NCI-H1092 (cell line): ENCODE results near the gene INVS.
A peak's percentile ranks its signal among the peaks of the same experiment; 100 is the strongest.
"Not testable (repeated sequence)": the region's sequence is repeated elsewhere in the genome, so short reads cannot be mapped to it uniquely, and the experiment has no call there.

Source experiments
- DNase-seq: peaks from one replicate; lab custom pipeline; 2025; lab: John Stamatoyannopoulos, UW

The INVS gene

DNA sequence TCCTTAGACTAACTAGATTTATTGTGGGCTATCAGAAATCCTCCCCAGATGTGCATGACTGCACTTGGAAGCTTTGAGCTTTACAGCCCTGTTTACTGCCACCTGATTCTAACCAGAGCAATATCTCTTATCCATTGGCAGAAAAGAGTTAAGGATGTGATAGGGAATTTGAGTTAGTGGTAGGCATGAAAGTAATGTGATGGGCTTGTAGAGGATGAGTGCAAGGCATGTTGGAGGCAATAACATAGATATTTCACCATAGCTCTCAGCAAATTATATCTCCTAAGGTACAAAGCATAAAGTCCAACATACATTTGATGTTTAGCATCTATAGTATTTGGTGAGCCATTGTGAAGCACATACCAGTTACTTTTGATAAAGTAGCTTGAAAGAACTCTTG, 103.8 kb downstream of the INVS start:
- no peak for DNase-seq

DNA sequence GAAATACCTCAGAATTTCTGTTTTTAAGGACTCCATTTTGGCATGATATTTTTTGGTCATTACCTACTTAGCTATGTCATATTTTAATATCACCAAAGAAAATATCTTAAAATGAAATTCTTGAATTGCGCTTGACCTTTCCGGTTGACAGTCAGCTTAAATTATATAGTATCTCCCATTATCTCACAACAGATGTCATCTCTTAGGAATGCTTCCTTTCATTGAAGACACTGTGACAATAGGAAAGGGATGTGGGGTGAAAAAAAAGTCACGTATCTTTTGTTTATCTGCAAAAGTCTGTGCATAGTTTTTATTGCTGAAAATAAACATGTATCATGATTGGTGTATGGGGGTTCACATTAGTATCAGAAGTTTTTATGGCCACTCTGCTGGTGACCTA, 105.8 kb downstream of the INVS start:
- no peak for DNase-seq

DNA sequence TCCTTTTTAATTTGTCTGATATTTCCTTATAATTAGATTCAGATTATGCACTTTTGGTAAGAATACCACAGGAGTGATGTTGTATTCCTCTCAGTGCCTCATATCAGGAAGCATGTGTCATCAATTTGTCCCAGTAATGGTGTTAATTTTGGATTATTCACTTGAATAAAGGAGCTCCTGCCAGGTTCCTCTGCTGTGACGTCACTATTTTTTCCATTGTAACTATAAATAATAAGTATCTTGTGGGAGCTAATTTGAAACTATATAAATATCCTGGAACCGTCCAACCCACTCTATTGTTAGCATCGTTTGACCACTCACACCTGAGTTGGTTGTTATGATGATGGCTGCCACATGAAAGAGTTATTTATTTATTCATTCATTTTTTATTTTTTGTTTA, 107.9 kb downstream of the INVS start:
- no peak for DNase-seq

DNA sequence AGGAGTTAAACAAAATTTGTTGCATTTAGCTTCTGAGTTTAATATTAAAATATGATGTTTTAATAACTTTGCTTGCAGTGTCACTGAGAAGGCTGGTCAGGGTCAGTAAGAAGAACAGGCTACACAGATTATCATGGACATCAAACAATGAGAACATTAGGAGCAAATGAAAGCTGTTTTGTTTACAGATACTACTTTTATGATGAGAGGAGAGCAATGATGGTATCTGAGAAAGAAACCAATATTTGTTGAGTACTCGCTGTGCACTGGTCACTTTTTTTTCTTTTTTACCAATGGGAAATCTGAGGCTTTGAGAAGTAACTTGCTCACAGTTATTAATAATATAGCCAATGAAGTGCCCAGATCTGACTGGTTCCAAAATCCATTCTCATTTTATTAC, 109.6 kb downstream of the INVS start:
- no peak for DNase-seq

DNA sequence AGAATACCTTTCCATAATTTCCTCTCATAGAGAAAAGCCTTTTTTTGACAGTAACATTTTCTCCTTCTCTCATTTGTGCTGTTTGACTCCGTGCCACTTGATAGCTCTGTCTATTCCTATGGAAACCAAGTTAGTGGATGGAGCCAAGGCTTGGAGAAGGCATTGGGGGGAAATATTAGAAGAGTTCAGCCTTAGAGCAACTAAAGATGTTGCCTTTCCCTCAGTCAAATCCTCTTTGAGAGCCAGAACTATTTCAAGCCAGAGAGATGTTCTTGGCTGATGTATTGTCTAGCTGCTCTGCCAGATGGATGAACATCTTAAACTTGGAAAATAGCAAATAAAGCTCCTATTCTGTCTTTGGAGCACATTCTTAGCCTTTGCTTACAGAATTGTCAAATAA, 112.4 kb downstream of the INVS start:
- DNase-seq: no peak

DNA sequence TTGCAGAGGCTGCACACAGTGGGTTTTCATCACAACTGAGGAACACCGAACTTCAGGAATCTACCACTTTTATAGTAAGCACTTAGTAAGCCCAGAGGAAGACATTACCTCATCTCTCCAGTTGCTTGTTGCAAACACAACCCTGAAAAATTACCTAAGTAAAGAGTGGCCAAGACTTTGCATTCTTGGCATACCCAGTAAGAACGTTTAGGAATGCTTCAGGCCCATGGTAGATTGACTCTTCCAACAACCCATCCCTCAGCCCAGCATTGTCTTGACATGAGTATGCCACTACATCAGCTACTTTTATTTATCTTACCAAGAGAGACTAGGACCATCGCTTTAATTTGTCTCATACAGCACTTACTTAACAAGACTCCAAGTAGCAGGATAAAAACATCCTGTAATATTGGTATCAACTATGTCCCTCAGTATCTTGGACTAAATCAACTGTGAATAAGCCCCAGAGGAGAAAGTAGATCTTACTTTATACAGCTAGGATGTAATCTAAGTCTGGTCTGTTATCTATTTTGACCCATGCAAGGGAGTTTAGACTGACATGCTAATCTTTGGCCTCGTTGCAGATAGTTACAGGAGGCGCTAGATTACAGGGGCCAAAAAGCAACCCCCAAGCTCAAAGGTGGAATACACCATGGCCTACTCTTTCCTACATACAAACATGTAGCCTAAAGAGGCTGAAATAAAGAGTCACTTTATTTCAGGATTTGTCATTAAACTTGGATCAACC, 114.9 kb downstream of the INVS start:
- DNase-seq: no peak

DNA sequence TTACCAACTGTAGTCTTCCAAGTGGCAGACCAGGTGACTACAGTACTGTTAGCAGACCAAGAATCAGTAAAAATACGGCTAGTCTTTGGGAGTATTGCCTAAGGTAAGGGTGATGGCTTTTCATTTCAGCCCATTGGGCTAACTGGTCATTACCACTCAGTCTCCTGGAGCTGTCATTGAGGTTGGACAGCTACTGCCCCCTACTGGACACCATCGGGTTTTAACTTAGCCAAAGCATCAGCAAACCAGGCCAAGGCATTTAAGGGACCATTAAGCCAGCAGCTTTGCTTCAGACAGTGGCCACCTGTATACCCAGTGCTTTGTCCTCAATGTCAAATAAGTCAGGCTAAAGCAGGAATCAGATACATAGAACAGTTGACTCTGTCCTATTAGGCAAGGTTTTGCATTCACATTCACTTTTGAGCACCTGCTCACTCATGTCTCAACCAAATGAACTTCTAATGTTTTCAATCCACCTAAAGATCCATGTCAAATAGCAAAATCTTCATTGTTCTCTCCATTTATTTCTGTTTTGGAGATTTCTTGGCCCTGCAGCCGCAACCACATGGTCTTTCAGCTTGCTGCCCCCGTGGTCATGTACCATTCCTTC, 117.2 kb downstream of the INVS start:
- DNase-seq: peak; percentile 1

DNA sequence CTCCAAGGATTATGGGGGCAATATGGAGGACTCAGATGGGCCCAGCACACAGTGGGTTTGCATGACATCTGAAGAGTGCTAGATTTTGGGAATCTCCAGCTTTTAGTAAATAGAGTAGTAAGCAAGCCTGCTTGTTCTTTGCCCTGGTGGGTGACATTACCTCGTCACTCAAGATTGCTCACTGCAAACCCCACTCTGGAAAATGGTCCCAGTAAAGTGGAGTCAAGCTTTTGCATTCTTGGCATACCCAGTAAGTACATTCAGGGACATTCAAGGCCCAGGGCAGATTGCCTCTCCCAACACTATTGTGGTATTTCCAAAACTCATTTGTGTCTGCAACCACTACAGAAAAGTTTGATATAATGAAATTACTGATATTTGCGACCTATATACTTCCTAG, 118.5 kb downstream of the INVS start:
- DNase-seq: no peak

DNA sequence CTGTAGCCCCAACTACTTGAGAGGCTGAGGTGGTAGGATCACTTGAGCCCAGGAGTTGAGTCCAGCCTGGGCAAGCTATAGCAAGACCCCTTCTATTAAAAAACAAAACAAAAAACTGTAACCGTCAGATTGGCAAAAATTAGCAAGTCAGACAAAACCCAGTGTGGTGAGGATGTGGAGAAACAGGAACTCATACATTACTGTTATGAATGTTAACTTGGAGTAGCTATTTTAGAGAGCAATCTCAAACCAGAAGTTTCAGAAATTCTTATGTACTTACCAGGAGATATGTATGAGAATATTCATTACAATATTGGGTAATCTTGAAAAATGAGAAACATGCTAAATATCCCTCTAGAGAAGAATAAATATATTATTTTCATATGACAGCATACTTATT, 120.3 kb downstream of the INVS start:
- no peak for DNase-seq

DNA sequence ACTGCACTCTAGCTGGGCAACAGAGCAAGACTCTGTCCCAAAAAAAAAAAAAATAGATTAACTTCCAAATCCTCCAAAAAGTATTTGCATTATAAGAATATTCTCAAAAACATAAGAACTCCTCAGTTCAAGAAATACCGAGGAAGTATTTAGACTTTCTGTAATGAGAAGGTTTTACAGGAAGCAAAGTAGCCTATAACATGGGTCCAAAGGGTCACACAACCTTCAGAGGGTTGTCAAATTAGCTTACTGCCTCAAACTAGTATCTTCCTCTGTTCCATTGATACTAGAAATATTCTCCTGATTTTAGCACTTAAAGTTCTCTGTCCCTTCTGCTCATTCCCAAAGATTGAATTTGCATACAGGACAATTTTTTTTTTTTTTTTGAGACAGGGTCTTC, 121.9 kb downstream of the INVS start:
- DNase-seq: no peak

DNA sequence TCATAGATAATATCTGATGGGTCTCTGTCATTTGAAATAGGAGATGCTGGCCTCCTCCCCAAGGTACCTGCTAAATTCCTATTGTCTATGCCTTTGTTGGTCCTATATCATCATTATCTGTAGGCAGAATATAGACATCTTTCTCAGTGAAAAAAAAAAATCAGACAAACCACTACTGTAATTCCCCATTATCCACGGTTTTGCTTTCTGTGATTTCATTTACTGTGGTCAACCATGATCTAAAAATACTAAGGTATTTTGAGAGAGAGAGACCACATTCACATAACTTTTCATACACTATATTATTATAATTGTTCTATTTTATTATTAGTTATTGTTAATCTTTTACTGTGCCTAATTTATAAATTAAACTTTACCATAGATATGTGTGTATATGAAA, 122.5 kb downstream of the INVS start:
- DNase-seq: no peak

DNA sequence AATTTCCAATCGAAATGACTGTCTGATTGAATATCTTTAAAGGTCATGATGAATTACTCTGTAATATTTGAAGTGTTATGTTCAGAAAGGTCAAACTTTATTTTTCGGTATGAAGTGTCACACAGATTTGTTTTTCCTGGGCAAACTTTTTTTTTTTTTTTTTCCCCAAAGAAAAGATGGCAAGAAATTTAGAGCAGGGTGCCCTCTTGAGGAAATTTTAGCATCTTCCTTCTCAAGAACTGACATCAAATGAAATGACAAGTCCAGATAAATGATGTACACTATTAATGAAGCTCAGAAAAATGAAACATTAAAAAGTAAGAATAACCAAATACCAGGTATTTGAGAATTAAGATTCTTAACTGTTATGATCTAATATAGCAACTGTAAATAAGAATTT, 123.6 kb downstream of the INVS start:
- DNase-seq: no peak

DNA sequence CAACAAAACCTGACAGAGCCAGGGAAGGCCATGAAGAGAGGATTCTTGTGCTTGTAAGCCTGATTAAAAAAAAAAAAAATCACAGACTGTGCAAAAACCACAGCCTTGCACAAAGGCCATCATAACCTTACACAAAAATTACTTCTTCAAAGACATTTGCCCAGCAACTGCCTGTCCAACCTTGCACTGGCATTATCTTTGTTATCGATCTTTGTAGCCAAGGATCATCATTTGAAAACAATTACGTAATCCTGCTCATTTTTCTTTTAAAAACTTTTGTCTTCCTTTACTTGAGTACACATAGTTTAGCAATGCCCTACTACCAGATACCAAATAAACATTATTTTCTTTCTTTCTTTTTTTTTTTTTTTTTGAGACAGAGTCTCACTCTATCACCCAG, 128.6 kb downstream of the INVS start:
- DNase-seq: no peak

DNA sequence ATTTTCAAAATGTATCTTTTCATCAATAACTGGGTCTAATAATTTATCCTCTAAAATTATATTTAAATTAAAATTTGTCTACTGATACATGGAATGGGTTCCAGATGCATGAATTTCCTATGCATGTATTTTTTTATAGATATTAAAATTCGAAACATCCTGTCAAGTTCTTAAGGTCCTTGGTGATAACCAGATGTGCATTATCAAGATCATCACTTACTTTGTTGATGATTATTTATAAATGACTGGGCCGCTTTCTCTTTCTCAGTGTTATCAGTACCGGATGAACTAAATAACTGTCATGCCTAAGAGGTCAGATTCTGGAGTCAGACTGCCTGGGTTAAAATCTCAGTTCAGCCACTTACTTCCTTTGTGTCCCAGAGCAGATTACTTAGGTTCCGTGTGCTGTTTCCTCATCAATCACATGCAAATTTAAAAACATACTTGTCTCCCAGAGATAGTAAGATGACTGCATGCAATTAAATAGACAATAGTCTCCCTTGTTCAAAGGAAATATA, 129.4 kb downstream of the INVS start:
- DNase-seq: no peak

DNA sequence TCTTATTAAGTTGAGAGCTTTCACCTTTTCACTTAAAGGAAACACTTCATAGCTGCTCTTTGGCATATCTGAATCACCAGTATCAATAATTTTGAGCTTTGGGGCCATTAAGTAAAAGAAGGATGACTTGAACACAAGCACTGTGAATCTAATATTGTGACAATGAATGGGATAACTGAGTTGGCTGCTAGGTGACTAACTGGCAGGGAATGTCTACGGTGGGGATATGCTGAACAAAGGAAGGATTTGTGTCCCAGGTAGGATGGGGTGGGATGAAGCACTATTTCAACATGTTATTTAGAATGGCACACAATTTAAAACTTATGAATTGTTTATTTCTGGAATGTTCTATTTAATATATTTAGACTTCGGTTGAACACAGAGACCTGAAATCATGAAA, 130.1 kb downstream of the INVS start:
- DNase-seq: no peak

DNA sequence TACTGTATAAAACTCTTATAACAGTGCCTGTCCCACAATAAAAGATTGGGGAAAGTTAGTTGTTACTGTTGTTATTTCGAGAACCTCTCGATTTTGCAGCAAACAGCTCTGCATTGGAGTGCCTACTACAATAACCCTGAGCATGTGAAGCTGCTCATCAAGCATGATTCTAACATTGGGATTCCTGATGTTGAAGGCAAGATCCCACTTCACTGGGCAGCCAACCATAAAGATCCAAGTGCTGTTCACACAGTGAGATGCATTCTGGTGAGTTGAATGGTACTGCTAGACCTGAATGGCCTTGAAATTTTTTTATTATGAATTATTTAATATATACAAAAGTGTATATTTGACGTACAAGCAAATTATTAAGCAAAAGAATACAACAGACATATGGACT, 130.5 kb downstream of the INVS start:
- DNase-seq: peak; percentile 11

DNA sequence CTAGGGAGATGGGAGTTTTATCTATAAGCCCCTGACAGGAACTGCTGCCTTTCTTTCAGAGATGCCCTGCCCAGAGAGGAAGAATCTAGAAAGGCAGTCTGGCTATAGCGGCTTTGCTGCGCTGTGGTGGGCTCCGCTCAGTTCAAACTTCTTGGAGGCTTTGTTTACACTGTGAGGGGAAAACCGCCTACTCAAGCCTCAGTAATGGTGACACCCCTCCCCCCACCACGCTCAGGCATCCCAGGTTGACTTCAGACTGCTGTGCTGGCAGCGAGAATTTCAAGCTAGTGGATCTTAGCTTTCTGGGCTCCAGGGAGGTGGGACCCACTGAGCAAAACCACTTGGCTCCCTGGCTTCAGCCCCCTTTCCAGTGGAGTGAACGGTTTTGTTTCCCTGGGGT, 137.9 kb downstream of the INVS start:
- not testable (repeated sequence) for DNase-seq

DNA sequence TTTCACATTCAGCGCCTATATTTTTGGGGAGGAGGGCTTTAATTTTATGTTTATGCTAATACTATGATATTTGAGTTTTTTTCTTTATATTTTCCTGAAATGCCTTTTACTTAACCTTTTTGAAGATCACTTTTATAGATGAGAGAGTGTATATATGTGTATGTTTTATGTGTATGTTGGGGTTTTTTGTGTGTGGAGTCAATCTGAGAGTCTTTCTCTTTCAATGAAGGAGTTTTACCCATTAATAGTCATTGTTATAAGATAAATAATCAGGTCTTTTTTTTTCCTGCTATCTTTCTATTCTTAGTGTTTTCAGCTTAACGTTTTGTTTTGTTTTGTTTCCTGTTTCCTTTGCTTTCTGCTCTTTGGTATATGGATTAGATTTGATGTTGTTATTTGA, 141.5 kb downstream of the INVS start:
- no peak for DNase-seq

DNA sequence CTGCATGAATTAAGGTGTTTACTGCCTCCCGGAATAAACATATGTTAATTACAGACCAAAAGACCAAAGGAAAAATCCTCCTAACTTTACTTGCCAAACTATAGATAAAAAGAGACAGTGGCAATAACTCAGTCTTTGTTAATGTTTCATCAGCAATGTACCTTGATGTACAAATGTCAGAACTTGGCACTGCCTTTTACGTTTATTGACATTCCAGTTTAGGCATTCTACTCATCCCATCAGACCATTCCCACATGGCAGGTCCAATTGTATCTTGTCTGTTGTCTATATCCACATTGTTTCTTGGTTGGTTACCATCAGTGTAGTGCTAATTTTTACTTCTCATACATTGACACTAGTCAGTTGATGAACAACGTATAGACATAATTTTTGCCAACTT, 168.2 kb downstream of the INVS start:
- DNase-seq: no peak

DNA sequence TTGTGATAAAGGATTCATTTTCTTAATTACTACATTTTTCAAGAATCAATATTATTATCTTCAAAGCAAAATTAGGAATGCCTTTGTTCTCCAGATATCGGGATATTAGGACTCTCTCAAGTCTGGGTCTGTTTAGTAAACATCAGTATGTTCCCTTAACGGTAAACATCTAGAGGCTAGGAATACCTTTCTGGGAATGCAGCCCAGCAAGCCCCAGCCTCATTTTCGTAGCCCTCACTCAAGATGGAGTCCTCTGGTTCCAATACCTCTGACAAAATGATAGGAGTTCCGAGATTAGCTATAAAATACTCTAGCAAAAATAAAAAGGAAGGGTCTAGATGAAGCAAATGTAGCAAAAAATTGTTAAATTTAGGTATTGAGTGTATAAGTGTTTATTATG, 169.2 kb downstream of the INVS start:
- no peak for DNase-seq

DNA sequence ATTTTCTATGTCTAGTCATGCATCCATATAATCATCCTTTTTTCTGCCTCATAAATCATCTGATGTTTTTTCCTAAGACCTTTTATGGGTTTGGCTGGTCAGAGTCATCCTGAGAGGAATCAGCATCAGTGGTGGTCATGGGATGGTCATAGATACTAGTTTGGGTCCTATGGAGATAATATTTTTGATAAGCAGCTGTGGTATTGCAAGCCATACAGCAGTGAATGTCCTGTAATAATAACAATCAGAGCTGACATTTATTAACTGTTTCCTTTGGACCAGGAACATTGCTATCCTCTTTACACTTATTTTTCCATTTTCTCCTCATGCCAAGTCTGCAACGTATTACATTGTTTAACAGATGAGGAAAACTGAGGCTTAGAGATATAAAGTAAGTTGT, 170.6 kb downstream of the INVS start:
- no peak for DNase-seq

DNA sequence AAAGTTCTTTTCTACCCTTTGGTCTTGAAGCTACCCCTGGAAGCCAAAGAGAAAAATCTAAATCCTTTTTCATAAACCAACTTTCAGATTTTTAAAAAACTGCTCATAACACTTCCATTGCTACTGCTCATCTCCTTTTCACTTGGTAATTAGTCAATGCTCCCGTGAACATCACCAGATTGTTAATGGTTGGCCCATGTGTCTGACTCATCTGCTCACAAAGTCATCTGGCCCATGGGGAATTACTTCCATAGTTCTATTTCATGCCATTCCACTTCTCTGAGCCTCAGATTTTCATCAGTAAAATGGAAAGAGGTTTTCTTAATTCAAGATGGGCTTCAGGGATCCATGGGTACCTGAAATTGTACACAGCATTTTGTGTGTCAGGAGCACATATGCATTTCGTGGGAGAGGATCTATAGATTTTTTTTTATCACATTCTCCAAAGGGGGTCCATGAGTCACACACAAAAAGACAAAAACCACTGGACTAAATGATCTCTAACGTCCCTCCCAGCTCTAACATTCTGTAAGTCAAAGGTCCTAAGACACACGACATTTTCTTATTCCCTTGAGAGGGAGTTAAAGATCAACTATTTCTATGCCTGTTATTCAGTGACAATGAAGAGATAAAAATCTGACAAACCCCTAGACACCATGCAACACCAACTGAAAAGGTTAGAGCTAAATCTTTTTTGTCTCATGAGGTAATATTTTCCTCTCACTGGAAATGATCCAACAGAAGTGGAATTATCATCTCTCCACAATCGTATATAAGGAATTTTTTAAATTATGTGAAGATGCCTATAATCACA, 178.3 kb downstream of the INVS start:
- no peak for DNase-seq

DNA sequence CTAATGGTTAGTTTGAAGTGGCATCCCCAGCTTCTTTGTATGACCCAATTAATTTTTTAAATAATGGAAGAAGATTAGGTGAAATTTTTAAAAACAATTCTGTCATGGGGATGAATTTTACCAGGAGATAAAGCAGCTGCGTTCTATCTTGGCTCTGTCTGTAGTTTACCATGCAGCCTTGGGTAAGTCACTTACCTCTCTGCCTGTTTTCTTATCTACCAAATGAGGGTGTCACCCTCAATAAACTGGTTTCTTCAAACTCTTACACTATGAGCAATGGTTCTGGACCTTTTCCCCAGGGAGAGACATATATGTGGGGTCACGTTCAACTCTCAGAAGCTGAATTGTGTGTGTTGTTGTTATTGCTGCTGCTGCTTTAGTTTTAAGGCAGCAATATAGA, 182.0 kb downstream of the INVS start:
- no peak for DNase-seq
